NCI-H510A (cell line): ENCODE data around the gene LRFN2.

Experiments used
- DNase-seq: peaks from one replicate; lab custom pipeline; 2025; lab: John Stamatoyannopoulos, UW

Gene LRFN2

DNA sequence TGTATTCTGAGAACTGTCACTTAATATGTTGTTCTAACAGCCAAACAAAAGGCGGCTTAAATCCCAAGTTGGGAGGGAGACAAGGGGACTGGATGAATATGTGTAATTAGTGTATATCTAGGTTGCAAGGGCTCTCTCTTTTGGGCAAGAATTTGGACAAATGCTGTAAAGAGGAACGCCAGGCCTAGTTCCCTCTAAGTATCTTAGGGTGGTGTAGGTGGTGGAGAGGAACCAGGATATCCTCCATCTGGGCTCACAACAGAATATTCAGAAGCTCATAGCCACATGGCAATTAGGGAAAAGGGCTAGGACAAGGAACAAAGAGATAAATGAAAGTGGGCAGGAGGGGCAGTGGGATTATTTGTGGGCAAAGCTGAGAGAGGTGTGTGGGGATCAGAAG is 149.5 kb downstream of the LRFN2 start:
- no peak for DNase-seq

GRCh38 chr6:40436685-40437604 is 150.2 kb downstream of the LRFN2 start:
- DNase-seq: no peak

GRCh38 chr6:40432982-40433381 is 154.2 kb downstream of the LRFN2 start:
- DNase-seq: no peak

- DNase-seq: no peak
These were observed 155.5 kb downstream of the LRFN2 start for GRCh38 chr6:40431706-40432105.

DNA sequence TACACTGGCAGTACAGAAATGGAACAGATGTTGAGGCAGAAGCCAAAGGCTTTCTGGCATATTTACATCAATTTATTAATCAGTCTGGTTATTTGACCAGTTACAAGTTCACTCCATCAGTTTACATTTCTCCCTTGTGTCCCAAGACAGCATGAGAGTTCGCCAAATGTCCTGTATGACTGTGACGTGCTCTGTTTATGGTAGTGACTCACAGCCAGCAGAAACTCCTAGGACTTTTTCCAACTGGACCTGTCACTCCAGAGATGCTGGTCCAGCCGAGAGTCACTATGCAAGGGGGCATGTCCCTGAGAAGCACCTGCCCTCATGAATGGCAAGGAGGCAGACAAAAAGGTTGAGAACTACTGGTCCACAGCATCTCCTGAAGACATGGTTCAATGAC is 160.0 kb downstream of the LRFN2 start:
- DNase-seq: no peak

DNA sequence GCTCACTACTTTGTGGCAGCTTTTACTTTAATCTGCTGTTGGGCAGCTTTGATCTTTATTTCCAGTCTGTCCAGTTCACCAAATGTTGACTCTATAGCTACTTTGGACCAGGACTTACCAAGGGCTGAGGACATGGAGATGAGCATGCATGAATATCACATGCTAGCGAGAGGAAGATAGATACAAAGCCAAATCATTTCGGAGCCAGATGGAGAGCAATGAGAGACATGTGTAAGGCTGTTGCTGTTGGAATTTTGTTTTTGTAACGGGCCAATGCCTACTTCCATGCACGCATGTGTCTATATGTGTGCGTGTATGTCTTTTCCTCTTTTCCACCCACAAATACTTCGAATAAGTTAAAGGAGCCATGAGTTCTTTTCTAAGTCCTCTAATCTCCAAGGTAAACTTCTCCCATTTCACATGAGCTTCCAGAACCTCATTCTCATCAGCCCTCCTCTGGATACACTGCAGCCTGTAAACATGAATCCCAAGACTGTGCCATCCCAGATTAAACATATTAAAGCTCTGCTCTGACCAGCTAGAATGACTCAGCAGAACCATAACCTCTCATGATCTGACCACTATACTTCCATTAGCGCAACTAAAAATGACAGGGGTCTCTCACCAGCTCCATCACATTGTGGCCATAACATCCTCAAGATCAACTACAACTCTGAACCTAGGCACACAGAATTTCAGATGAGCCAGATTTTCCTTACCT is 160.7 kb downstream of the LRFN2 start:
- no peak for DNase-seq

DNA sequence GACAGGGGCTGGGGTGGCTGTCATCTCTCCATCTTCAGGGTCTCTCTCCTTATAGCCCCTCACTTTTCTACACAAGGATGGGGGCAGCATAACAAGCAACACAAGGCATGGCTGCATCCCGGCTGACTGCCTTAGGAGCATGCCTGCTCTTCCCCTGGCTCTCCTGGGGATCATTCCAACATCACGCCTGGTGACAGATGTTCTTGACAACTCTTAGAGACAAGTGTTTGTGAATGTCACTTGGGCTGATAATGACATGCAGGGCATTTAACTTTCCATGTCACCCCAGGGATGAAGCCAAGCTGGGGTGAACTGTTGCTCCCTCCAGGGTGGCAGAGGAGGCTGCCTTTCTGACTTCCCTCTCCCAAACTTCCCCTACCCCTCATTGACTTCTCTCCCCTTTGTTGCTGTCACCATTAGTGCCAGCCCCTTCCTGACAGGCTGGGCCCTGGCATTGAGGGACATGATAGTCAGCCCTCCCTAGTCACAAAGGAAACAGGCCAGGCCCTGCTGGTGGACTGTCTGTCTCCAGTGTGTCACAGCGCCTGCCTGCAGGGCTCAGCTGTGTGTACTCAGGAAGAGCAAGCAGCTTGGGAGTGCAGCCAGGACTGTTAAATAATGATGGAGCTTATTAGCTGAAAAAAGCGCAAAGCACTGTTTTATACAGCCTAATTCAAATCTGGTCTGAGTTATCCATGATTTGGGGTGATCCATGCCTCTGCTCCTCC is 161.8 kb downstream of the LRFN2 start:
- peak; percentile 57 for DNase-seq

DNA sequence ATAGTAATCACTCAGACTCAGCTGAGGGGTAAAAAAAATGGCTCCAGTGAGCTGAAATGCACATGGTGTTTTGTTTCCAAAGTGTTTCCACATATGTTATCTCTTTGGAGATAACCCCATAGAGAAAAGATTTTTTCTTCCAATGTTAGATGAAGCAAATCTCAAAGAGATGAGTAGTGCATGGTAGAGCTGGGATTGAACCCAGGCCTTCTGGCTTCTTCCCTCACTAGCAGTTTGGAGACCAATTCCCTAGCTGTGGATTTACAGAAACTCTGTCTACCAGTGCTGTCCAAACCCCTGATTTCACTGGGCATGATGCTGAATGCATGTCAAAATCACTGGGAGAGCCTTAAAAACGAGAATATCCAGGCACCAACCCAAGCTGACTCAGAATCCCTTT is 165.1 kb downstream of the LRFN2 start:
- no peak for DNase-seq

GRCh38 chr6:40419946-40420728 is 167.0 kb downstream of the LRFN2 start:
- no peak for DNase-seq

GRCh38 chr6:40419377-40419776 is 167.8 kb downstream of the LRFN2 start:
- DNase-seq: no peak

DNA sequence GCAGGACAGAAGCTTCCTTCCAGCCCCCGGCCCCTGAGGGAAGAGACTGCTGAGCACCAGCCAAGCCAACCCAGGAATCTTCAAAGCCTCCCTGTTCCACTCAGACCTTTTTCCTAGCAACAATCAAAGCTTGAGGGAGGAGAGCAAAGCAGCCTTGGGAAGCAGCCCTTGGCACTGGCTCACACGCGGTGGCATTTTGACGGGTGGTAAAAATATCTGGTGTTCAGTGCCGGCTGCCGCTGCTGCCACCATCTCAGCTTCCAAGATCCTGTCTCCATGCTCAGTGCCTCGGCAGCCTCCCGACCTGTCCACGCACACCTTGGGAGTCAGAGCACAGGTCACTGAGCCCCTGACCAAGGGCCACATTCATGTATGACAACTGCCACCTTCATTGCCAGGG is 170.1 kb downstream of the LRFN2 start:
- no peak for DNase-seq

GRCh38 chr6:40414617-40415016 is 172.5 kb downstream of the LRFN2 start:
- DNase-seq: no peak

- no peak for DNase-seq
These were observed 173.9 kb downstream of the LRFN2 start for GRCh38 chr6:40413239-40413638.

DNA sequence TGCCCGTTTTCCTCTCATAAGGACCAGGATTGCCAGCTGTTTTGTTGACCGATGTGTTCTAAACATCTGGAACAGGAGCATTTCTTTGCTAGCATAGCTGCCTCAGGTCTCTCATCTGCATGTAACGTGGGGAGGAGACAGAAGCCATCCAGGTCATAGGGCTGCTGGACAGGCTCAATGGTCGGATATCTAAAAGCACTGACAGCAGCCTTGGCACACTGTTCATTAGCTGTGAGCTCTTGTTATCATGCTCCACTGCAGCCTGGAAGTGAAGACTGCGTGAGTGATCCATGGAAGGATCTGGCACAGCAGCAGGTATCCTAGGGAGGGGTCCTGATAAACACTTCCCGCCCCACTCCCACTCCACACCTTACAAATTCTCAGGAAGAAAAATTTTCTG is 175.3 kb downstream of the LRFN2 start:
- no peak for DNase-seq

- DNase-seq: no peak
These were observed 176.3 kb downstream of the LRFN2 start for GRCh38 chr6:40410821-40411220.

- no peak for DNase-seq
These were observed 177.3 kb downstream of the LRFN2 start for GRCh38 chr6:40409716-40410397.

DNA sequence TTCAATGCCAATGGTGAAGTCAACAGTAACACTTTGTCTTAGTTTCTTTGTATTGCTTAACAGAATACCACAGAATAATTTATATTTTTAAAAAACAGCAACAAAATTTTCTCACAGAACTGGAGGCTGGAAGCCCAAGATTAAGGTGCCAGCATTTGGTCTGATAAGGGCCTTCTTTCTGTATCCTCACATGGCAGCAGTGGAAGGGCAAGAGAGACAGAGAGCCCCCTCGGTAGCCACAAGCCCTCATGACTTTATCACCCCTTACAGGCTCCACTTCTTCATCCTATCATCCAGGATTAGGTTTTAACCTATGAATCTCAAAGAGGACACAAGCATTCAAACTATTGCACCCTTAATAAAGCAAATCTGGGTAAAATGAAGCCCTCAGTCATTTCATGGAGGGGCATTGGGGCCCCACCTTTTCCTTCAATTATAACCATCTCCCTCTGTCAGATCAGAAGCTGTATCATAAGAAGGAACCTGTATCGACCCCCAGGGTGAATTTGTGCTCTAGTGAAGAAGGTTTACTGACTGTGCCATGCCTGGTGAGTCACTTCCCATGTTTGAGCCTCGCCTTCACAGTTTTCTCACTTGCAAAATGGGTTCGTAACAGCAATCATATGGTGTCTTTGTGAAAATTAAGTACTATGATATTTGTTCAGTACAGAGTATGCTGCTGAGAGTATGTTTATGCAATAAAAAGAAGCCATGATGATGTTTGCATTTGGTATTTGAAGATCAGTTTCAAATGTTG is 178.2 kb downstream of the LRFN2 start:
- DNase-seq: no peak

DNA sequence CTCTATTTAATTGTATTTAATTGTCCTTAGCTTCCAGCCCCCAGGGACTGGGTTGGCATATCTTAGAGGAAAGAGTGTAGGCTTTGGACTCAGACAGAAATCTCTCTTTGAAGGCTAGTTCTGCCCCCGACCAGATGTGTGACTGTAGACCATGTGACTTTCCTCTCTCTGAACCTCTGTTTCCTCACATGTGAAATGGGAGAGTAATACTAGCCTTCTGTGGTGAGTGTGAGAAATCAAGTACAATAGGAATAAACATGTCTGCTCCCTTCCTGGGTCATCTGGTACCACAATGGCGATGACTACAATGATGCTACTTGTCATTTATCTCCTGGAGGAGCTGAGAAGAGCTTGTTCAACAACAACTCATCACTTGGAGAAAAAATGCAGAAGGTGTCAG is 179.9 kb downstream of the LRFN2 start:
- no peak for DNase-seq

GRCh38 chr6:40406175-40406574 is 181.0 kb downstream of the LRFN2 start:
- no peak for DNase-seq

DNA sequence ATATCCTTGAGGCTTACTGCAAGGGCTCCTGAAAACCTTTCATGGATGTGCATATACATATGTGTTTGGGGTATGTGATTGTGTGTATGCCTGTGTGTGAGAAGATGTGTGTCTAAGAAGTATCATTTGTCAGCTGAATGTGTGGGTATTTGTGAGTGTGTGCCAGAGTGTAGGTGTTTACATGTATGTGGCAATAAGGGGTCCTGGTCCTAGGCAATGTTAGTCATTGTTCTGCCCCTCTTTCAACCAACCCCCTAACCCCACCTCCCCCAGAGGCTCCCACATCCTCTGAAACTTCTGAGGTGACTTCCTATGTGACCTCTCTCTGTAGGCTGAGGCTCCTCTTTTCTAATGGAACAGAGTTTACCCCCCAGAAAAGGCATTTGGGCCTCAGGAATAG is 186.4 kb downstream of the LRFN2 start:
- DNase-seq: no peak
